ENCODE results near the gene DGCR8. TPM values are rescaled to one million over a fixed set of nuclear protein-coding genes. Genes with fewer than 3 reads are reported as not detected.
A peak's percentile ranks its signal among the peaks of the same experiment; 100 is the strongest.

The DGCR8 gene
- total RNA-seq, 1 donor from 2014 or later = 21.1 TPM

DNA sequence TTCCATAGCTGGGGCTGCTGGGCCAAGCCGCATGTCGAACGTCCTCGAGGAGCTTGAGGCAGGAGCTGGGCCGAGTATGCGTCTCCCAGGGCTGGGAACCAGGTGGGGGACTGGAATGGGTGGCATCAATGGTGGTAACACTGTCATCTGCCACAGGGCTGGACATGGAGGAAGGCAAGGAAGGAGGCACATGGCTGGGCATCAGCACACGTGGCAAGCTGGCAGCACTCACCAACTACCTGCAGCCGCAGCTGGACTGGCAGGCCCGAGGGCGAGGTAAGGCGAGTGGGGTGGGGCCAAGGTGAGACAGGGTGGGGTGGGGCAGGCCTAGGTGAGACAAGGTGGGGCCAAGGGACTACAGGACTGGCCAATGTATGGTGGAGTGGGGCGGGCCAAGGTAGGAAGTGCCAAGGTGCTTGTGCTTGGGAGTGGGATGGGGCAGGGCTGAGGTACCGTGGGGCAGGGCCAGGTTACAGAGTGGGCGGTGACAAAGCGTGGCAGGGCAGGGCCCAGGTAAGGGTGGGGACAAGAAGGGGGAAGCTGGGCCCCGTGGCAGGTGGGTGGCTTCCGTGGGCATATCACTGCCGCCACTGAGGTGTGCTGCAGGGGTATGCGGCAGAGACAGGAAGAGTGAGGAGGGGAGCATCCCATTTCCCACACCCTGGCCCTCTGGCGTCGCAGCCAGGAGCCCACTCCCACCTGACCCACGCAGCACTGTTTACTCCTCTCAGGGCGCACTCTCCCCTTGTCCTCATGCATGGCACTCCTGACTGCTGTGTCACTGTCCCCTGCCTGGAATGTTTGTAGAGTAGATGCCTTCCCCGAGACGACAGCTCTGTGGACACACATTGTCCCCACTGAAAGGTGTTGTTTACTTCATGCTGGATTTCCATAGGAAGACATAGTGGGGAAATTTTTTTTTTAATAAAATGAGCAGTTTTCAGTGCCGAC, 27.5 kb upstream of the DGCR8 start:
- no peak for DNase-seq (ENCODE audit: low read depth)

DNA sequence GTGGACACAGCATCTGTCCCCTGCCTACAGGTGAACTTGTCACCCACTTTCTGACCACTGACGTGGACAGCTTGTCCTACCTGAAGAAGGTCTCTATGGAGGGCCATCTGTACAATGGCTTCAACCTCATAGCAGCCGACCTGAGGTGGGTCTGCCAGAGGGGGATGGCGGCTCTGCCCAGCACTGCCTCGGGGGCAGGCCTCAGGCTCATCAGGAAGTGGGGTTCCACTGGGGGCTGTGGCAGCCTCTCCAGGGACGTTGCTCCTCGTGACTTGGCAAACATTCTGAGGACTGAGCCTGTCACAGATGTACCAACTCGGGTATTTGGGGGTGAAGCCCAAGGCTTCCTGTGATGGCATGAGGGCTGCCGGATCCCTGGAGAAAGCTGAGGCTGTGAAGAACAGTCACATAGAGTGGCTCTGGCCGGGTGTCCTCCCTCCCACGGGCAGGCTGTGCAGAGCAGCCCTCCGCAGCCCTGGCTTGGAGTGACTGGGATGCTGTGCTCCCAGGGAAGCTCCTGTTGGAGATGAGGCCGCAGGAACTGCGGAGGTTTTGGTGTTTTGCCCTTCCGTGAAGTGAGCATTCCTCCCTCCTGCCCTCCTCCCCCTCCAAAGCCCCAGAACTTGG, 26.5 kb upstream of the DGCR8 start:
- DNase-seq (ENCODE audit: low read depth) = no peak

DNA sequence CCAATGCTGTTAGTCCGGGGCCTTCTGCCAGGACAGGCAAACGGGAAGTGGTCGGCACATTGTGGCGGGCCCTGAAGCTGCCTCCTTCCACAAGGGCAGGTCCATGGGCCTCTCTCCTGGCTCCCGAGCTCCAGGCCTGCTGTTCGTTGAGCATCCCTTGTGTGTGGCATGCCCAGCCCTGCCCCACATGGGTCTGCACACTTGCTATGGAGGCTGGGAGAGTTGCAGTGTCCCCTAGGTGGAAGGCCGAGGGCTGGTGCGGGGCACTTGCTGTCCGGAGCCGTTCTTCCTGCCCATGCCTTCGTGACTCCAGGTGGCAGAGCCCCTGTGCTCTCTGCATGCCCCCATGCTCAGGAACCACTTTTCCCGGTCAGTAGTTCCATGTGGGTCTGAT, 26.0 kb upstream of the DGCR8 start:
- DNase-seq (ENCODE audit: low read depth) = no peak

DNA sequence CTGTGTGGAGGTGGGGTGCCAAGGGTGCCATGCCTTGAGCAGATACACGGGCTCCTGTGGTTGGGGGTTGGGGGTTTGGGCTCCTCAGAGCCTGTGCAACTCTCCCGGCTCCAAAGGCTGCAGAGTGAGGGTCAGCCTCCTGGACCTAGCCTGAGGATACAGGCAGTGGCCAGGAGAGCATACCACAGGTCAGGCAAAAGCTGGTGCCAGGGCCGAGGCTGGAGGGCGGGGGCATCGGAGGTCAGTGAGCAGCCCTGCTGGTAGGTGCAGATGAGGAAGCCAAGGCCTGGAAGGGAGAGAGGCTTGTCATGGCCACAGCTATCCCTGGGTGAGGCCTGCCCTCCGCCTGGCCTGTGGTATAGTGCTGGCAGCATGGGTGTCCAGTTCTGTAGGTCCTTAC, 25.6 kb upstream of the DGCR8 start:
- no peak for DNase-seq (ENCODE audit: low read depth)

DNA sequence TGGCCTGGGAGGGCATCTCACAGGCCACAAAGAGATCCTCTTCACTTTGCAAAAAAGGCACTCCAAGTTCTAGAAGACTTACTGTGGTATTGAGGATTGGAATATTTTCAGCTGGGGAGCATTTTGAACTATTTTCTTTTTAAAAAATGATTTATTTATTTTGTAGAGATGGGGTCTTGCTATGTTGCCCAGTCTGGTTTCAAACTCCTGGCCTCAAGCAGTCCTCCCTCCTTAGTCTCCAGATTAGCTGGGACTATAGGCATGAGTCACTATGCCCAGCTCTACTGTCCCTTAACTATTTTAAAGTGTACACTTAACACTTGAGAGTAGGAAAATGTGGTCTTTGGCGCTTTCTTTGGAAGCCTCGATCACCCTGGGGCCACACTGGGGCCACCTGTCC, 24.9 kb upstream of the DGCR8 start:
- DNase-seq (ENCODE audit: low read depth) = no peak

DNA sequence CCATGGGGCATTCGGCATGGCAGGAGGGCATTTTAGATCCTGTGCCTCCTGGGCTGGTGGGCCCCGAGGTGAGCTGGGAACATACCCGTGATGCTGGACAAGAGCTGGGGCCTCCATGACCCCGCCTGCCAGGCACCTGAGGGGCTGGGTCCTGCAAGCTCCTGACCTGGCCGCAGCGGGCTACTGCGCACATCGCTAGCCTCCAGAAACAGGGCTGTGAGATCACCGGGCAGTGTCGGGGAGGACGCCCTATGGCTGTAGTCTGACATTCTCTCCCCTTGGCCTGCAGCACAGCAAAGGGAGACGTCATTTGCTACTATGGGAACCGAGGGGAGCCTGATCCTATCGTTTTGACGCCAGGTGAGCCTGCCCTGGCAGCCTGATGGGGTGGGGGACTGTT, 24.4 kb upstream of the DGCR8 start:
- no peak for DNase-seq (ENCODE audit: low read depth)

DNA sequence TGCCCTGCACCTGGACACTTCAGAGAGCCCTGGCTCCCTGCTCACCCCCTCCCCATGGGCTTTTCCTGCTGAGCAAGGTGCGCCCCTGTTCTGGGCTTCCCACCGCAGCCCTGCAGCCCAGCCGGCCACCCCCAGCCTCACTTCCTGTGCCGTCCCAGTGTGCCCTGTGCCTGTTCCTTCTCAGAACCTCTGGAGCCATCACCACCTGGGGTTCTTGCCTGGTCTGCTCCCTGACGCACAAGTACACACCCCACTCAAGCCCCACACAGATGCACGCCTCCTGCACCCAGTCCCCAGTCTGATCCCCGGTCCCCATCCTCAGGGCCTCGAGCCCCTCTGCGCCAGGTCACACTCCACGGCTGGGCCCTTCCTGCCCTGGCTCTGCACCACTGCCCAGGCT, 23.9 kb upstream of the DGCR8 start:
- no peak for DNase-seq (ENCODE audit: low read depth)

DNA sequence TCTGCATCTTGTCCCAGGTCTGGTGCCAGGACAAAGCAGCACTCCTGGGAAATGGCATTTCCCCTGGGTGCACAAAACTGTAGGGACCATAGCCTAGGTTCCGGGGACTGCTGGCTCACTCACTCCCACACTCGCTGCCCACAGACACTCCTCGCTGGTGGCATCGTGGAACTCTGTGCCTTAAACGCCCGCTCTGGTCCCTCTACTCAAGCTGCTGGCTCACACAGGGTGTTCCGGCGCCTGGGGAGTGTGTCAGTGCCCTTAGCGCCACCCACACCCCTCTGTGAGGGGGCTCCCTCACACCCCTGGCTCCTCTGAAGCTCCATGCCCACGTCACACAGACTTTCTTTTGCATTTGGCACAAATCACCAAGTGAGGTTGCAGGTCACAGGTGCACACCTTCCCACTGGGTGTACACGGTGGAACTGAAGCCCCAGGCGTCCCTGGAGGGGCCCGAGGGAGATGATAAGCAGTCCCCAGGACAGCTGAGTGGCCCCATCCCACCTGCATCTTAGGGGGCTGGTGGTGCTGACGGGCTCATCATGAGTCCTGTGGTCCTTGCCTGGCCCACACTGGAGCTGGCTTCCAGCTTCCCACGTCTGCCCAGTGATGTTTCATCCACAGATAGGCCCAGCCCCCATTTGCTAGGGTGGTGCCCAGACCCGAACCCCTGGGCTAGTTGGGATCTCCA, 23.2 kb upstream of the DGCR8 start:
- no peak for DNase-seq (ENCODE audit: low read depth)

DNA sequence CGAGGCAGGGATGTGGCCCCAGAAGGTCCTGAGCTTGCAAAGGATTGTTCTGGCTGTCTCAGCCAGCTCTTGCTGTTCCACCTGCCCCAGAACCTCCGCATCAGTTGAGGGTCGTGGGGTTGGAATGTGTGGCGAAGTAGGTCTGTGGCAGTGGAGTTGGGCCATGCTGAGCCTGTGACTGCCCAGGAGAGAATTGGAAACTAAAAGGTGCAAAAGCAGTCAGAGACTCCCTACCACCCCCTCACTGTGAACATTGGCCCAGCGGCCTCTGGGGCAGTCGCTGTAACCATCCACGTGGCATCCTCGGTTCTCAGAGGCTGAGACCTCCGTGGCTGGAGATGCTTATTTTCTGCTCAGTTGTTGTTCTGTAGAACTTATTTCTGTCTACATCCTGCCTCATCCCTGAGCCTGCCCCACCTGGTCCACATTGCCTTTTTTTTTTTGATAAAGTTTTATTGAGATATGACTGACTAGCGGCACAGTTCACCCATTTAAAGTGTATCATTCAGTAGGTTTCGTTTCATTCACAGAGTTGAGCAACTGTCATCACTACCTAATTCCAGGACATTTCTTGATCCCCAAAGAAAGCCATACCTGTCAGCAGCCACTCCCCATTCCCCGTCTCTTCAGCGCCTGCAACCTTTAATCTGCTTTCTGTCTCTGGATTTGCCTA, 22.3 kb upstream of the DGCR8 start:
- DNase-seq (ENCODE audit: low read depth) = no peak

DNA sequence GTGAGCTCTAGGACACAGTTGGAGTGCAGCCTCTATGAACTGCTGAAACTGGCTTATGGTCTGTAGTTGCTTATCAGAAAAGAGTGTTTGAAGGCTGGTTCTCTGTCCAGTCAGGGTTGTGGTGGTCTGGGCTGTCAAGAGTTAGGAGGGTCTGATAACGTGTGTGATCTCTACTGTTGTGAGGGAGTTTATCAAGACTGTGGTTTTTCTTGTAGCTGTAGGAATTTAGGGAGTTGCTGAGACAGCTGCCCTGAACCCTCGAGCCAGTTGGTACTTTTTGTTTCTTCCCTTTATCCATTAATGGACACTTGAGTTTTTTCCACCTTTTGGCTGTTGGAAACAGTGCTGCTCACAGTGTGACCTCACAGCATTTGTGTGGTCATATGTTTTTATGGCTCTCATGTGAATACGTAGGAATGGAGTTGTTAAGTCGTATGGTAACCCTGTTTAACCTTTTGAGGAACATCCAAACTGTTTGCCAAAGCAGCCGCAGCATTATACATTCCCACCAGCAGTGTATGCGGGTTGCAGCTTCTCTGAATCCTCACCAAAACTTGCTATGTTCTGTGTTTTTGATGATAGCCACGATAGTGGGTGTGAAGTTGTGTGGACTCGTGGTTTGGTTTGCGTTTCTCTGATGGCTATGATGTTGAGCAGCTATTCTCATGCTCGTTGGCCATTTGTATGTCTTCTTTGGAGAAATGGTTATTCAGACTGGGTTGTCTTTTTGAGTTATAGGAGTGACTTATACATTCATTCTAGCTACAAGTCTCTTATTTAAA, 20.9 kb upstream of the DGCR8 start:
- DNase-seq (ENCODE audit: low read depth) = peak; percentile 46

DNA sequence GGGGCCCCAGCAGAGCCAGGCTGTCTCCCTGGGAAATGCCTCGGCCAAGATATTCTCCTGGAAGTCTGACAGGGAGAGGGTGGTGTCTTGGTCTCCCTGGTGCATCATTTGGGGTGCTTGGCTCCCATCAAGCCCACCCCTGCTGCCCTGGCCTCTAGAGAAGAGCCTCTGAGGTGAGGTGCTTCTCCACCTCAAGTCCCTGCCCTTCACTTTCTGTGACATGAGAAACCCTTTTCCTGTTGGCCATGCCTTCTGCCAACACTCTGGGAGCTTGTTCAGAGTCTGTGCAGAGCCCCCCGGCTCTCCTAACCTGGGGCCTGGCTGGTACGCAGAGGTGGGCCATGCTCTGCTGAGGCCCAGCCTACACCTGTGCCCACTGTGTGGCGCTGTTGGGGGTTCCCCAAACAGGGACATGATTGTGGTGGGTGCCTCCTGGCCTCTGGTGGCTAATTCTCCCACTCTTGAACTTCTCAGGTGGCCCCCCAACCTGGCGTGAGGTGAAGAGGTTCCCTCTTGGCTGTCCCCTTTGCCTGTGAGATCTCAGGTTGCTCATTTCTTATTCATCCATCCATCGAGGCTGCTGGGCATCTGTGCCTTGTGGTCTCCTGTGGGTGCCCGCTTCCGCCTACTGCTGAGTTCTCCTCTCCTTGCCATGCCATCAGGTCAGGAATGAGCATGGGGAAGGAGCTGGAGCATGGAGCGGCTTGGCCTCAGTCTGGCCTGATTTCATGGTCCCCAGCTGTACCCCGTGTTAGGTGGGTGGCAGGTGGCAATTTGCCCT, 19.2 kb upstream of the DGCR8 start:
- no peak for DNase-seq (ENCODE audit: low read depth)

DNA sequence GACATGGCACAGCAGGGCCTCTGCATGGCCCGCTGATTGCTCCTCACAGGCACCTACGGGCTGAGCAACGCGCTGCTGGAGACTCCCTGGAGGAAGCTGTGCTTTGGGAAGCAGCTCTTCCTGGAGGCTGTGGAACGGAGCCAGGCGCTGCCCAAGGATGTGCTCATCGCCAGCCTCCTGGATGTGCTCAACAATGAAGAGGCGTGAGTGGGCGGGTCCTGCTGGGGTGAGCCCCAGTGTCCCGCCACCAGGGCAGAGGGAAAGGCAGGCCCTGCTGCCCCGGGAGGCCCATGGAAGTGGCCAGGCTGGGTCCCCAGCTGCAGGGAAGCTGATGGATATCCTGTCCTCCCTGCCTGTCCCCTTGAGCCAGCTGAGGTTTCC, 18.6 kb upstream of the DGCR8 start:
- DNase-seq (ENCODE audit: low read depth) = no peak

DNA sequence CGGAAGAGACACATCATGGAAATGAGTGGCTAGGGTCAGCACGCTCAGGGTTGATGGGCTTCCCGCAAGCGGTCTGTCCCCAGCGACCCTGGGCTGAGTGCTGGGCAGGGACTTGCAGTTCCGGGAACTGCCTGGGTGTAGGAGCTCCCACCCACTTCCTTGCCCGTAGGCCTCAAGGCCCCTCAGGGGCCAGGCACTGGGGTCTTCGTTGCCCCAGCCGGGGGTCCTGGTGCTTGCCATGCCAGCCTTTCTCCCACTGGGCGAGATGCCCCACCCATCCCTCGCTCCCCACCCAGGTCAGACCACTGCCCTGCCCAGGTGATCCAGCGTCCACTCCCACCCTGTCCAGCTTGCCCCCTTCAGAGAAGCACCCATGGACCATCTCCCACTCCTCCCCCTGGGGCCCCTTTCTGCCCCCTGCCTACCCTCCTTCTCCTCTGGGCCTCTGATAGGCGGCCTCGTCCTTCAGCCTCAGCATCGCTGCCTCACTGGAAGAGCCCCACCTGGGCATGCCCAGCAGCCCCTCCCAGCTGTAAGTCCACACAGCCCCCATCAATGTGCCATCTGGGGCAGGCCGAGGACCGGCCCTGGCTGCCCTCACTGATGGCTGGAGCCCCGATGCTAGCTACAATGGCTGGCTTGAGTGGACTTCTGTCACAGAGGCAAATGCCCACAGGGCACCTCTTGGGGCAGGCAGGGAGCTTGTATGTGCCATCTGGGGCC, 17.8 kb upstream of the DGCR8 start:
- no peak for DNase-seq (ENCODE audit: low read depth)

DNA sequence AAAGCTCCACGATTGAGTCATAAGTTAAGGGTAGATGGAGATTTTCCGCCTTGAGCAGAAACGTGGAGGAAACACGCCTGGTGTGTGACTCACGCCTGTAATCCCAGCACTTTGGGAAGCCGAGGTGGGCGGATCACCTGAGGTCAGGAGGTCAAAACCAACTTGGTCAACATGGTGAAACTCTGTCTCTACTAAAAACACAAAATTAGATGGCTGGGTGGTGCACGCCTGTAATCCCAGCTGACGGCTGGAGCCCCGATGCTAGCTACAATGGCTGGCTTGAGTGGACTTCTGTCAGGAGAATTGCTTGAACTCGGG, 17.3 kb upstream of the DGCR8 start:
- DNase-seq (ENCODE audit: low read depth) = peak; percentile 11

DNA sequence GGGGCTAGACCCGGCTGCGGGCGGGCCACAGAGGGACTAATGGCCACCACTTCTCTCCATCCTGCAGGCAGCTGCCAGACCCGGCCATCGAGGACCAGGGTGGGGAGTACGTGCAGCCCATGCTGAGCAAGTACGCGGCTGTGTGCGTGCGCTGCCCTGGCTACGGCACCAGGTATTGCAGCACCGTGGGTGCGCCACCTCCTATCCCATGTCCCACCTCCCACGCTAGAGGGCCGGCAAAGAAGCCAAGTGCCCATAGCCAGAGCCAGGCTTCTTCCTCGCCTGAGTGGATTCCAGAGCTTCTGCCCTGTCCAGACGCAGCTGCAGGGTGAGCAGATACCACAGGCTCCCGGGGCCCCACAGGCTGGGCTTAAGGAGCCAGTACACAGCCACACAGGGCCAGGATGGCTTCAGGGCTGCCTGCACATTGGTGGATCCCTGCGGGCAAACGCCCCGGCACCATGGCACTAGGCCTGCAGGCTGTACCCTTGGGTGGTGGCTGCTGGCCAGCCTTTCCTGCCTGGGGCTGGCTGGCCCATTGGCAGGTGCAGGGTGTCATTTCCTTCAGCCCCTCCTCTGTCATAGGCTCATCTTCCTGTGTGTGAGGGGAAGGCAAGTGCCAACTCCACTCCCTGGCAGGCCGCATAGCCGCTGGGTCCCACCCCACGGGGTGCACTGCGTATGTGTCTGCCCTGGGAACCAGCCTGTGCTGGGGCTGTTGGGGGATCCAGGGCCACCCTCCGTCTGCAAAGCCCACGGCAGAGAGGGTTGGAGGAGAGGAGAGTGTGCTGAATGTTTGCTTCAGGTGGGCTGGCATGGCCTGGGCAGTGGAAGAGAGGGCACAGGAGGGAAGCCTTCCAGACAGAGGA, 16.5 kb upstream of the DGCR8 start:
- DNase-seq (ENCODE audit: low read depth) = no peak

DNA sequence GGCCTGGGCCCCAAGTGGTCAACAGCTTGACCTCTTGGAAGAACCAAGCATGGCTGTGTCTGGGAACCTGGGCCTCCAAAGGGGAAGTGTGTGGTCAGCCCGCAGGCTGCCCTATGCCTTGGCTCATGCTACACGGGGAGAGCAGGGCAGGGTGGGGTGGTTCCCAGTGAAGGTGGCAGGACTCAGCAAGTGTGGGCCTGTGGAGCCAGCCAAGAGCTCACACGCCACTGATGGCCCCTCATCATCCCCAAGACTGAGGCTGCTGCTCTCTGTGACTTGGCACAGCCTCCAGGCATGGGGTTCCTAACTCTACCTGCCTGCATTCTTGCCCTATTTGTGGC, 15.9 kb upstream of the DGCR8 start:
- no peak for DNase-seq (ENCODE audit: low read depth)

DNA sequence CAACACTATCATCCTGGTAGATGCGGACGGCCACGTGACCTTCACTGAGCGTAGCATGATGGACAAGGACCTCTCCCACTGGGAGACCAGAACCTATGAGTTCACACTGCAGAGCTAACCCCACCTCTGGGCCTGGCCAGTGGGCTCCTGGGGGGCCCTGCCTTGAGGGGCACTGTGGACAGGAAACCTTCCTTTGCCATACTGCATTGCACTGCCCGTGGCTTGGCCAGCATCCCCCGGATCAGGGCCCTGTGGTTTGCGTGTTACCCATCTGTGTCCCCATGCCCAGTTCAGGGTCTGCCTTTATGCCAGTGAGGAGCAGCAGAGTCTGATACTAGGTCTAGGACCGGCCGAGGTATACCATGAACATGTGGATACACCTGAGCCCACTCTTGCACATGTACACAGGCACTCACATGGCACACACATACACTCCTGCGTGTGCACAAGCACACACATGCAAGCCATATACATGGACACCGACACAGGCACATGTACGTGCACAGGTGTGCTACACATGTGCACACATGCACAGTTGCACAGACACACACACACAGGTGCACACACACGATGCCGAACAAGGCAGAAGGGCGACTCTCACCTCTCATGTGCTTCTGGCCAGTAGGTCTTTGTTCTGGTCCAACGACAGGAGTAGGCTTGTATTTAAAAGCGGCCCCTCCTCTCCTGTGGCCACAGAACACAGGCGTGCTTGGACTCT, 15.3 kb upstream of the DGCR8 start:
- DNase-seq (ENCODE audit: low read depth) = no peak

Measured in myocyte (in vitro differentiated cells).